Amniotic epithelial cell (primary cell): Measurements from ENCODE around the gene MTHFD1L.
A peak's percentile ranks its signal among the peaks of the same experiment; 100 is the strongest.
"Not testable (repeated sequence)": the region's sequence is repeated elsewhere in the genome, so short reads cannot be mapped to it uniquely, and the experiment has no call there.

Experiments
- DNase-seq: peaks from one replicate; pipeline ENCODE4 v3.0.0-alpha.2; 2010; ENCODE audit warnings: low read depth

The MTHFD1L gene

DNA sequence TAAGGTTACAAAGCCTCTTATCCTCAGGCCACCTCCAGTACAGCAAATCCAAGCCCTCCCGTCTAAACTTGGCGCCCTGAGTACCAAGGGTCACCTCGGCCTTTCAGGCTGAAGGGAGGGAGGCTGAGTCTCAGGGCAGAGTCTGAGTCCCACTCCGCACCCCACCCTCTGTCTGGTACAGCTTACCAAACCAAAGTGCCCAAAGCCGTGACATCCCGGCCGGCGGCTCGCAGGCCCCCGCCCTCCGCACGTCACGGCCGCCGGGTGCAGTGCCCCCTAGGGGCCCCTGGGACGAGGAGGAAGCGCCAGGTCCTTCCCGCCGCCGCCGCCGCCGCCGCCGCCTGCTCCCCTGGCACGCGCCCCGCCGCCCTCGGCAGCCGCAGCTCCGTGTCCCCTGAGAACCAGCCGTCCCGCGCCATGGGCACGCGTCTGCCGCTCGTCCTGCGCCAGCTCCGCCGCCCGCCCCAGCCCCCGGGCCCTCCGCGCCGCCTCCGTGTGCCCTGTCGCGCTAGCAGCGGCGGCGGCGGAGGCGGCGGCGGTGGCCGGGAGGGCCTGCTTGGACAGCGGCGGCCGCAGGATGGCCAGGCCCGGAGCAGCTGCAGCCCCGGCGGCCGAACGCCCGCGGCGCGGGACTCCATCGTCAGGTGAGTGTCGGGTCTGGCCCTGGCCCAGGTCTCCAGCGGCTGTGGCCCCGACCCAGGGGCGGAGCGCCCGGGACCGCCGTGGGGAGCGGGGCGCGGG, at the start of gene MTHFD1L:
Gene MTHFD1L, plus strand, starts transcription at position 297 of the 741 bp plus-strand sequence. Its CDS starts 121 bp downstream, at position 418.
- peak; percentile 85 for DNase-seq

DNA sequence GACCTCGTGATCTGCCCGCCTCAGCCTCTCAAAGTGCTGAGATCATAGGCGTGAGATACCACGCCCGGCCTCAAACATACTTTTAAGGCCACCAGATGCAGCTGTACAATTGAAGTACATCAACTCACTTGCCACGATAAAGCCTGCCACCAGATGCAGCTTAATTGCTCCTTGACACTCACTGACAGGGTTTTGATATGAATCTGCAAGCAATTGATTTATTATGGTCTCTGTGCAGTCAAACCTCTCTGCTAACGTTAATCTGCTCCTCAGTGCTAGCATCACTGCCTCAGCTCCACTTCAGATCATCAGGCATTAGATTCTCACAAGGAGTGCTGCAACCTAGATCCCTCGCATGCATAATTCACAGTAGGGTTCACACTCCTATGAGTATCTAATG, 48.9 kb upstream of the MTHFD1L start:
- DNase-seq, result not testable (repeated sequence)

DNA sequence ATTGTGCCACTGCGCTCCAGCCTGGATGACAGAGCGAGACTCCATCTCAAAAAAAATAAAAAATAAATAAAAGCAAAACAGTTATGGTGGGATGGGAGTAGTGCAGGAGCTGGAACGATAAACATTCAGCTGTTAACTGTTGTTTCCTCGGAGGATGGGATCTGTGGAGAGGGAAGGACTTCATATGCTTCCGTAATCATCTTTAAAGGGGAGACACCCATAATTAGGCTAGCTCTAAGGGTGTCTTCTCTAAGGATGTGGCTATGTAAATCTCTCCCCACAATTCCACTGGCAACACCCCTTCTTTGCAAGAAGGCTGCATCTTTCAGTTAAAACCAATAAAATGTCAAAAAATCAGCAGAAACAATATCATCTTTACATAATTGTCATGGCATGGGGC, 42.6 kb upstream of the MTHFD1L start:
- DNase-seq, result no peak

DNA sequence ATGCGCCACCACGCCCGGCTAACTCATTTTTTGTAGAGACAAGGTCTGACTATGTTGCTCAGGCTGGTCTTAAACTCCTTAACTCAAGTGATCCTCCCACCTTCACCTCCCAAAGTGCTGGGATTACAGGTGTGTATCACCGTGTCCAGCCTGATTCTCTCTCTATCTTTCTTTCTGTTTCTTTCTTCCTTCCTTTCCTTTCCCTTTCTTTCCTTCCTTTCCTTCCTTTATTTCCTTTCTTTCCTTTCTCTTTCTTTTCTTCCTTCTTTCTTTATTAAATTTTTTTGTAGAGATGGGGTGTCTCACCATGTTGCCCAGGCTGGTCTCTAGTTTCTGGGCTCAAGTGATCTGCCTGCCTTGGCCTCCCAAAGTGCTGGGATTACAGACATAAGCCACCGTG, 38.7 kb upstream of the MTHFD1L start:
- no peak for DNase-seq

DNA sequence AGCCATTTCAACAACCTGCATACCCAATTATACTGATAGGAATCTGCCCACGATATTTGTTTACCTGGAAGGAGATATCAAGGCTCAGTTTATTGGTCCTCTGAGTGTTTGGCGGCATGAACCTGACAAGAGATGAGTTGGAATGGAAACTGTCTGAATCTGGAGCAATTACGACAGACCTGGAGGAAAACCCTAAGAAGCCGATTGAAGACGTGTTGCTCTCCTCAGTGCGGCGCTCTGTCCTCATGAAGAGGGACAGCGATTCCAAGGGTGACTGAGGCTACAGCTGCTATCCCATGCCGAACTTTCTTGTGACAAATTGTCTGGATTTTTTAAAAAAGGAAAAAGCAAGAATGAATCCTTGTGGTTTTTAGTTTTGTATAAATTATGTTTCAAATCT, 37.4 kb upstream of the MTHFD1L start:
- DNase-seq, result not testable (repeated sequence)

DNA sequence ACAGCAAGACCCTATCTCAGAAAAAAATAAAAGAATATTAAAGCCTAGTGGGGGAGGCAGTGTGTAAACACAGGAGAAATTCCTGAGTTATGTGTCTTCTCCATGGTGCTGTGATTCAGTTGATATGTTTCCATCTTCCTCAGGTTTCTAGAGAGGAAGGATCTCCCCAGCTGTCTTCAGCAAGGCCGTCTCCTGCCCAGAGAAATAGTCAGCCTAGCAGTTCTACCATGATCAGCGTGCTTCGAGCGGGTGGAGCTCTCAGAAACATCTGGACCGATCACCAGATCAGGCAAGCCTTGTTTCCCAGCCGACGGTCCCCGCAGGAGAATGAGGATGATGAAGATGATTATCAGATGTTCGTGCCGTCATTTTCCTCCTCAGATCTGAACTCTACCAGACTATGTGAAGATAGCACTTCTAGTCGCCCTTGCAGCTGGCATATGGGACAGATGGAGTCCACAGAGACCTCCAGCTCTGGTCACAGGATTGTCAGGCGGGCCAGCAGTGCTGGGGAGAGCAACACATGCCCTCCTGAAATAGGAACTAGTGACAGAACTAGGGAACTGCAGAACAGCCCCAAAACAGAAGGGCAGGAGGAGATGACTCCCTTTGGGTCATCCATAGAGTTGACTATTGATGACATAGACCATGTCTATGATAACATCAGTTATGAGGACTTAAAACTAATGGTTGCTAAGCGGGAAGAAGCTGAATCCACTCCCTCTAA, 34.9 kb upstream of the MTHFD1L start:
- DNase-seq, result peak; percentile 72

DNA sequence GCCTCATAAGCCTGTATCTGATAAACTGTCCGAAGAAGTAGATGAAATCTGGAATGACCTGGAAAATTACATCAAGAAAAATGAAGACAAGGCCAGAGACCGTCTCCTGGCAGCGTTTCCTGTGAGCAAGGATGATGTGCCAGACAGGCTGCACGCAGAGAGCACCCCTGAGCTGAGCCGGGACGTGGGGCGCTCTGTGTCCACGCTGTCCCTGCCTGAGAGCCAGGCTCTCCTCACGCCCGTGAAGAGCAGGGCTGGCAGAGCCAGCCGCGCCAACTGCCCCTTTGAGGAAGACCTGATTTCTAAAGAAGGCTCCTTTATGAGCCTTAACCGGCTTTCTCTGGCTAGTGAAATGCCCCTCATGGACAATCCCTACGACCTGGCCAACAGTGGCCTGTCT, 33.9 kb upstream of the MTHFD1L start:
- DNase-seq, result no peak

DNA sequence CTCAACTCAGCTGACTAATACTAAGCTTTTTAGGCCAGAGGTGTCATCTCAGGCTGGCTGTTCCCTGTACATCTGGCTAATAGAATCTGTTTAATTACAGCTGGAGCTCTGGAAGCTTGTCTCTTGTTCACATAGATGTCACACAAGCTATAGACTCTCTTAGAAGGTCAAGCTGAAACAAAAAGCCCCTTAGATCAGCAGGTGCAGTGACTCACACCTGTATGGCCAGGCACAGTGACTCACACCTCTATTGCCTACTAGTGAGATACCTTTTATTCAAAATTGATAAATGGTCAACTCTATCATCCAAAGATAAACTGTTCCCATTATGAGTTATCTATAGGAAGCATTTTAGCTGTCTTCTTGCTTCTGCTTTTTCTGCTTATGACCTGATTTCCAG, 29.9 kb upstream of the MTHFD1L start:
- DNase-seq, result no peak

DNA sequence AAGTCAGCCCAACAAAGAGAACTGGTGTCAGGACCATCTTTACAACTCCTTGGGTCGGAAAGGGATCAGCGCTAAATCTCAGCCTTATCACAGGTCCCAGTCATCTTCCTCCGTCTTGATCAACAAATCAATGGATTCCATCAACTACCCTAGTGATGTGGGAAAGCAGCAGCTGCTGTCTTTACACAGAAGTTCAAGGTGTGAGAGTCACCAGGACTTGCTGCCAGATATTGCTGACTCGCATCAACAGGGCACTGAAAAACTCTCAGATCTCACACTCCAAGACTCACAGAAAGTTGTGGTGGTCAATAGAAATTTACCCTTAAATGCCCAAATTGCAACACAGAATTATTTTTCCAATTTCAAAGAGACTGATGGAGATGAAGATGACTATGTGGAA, 25.3 kb upstream of the MTHFD1L start:
- no peak for DNase-seq

DNA sequence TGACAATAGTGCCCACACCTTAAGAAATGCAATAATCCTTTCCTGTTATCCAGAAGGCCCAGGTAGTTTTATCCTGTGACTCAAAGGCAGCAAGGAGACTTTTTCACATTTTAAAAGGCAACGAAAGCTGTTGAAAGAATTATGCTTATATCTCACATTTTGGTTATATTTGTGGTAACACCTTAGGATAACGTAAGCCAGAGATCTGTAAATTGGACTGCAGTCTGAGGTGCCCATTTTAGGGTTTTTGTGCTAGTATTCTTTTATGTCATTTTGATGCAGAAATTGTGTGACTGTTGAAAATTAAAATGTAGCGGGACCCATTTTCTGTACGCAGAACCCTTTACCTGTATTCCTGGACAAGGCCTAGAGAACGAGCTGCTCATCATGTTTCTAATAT, 24.3 kb upstream of the MTHFD1L start:
- no peak for DNase-seq

DNA sequence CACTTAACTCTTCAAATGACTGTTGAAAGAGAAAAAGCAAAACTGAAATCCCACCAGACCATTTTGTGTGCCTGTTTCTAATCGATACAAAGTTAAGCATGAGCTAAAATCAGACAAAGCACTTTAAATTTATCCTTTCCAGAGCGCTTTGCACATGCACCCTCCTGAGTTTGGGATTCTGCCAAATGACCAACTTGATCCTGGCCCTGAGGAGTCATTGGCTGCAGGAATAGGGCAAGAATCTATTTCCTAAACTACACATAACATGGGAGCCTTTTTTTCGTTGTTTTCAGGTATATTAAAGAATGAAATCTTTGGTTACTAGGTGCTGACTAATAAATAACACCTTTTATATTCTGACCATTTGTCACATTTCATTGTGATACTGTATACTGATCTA, 23.8 kb upstream of the MTHFD1L start:
- no peak for DNase-seq

DNA sequence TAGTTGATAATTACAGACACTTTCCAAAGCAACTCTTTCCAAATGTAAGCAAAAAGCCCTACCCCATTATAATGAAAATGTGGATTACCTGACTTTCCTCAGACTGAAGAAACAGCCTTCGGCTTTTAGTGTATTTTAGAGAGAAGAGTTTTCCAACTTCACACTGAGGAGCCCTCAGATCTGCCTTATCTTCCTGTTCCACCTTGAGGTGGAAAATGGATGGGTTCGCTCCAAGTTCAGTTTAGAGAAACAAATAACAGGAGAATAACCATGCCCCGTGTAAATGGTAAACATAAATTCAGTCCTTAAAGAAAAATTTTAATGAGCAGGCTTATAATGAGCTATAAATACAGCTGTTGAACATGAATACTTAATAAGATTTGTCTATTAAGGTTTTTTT, 21.1 kb upstream of the MTHFD1L start:
- DNase-seq, result no peak

DNA sequence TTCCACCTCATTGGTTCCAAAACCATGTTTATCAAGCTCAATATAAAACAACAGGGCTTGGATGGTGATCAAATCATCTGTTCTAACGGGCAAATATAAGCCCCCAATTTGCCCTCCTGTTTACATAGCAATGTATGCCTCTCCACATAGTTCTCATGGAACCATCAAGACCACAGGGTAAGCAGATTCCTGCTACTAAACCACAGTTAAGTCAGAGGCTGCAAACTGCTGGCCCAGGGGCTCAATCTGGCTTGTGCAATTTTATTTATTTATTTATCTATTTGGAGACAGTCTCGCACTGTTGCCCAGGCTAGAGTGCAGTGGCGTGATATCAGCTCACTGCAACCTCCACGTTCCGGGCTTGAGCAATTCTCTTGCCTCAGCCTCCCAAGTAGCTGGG, 18.9 kb upstream of the MTHFD1L start:
- DNase-seq, result peak; percentile 45

DNA sequence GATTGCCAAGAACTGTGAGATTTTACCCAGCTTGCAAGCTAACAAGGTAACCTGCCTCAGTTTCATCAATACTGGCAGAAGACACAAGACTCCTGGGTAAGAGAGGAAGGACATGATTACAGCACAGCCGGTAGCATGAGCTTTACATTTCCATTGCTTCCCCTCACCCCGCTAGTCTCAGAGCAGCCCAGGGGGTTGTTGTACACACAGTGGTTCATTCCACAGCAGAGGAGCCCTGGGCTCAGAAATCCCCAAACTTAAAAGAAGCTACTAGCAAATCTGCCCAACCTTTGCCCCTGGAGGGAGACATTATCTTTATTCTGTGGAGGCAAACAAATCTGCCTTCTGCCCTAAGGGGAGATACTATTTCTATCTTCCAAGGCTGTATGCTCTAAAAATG, 17.1 kb upstream of the MTHFD1L start:
- no peak for DNase-seq

DNA sequence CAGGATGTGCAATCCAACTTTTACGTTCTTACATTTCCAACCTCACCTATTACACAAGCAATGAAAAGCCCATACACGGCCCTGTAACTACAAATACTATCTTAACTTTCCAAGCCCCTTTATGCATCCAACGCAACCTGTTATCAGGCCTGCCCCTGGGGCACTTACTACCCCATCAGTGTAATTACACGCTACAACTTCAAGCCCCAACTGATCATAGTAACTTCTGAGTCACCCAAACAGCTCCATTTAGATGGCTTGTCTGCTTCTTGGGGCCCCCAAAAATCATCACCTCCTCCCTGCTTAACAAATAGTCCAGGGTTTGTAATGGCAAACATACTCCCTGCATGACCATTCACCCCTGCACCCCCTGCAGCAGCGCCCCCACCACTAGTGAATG, 11.1 kb upstream of the MTHFD1L start:
- not testable (repeated sequence) for DNase-seq

DNA sequence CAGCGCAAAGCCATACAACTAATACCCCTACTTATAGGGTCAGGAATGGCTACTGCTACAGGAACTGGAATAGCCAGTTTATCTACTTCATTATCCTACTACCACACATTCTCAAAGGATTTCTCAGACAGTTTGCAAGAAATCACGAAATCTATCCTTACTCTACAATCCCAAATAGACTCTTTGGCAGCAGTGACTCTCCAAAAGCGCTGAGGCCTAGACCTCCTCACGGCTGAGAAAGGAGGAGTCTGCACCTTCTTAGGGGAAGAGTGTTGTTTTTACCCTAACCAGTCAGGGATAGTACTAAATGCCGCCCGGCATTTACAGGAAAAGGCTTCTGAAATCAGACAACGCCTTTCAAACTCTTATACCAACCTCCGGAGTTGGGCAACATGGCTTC, 10.3 kb upstream of the MTHFD1L start:
- not testable (repeated sequence) for DNase-seq

DNA sequence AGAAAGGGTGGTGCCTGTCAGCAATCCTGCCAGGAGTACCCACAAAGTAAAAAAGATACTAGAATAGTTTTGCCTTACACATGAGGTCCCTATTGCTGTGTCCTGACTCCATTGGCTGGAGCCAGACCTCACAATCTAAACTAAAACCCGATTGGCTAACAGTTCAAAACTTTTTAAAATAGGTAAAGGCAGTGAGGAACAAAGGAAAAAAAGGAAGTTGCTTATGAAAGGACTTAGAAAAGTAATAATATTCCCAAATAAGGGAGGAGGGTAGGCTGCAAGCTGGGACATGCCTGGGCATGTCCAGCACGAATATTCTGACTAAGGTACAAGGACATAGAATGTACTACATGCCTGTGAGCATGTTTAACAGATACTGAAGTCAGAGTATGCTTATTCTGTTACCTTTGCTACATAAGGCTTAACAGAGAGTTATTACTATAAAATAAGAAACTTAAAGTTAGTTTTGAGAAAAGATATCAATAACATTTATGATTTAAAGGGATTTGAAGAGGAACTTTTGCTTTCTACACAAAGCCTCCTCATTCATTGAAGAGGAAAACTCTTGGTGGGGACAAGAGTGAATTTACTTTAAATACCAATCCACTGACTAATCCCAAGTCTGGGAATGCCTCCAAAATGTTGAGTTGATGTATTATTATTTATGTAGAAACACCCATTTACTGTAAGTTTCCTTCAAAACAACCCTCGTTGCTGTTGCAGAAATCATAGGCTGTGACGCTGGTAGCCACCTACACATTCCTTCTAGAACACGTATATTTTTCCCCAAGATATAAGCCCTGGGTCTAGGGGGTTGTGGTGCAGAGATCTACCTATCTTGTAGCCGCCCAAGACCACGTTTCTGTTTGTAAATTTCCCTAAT, 8.2 kb upstream of the MTHFD1L start:
- DNase-seq, result peak; percentile 100

DNA sequence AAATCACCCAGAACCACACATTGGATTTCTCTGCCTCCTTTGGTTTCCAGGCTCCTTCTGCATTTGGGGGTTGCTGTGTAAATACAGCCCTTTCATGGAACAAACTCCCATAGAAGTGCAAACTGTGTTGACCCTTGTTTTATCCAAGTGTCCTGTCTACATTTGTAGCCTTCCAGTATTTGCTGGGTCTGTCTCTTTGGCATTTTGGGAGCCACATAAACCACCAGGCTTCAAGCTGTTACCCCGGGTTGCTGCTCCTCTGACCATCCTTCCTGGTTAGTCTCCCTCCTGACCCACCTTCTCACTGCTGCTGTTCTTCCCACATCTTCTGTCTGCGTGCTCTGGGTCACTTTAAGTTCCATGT, 7.6 kb upstream of the MTHFD1L start:
- no peak for DNase-seq

DNA sequence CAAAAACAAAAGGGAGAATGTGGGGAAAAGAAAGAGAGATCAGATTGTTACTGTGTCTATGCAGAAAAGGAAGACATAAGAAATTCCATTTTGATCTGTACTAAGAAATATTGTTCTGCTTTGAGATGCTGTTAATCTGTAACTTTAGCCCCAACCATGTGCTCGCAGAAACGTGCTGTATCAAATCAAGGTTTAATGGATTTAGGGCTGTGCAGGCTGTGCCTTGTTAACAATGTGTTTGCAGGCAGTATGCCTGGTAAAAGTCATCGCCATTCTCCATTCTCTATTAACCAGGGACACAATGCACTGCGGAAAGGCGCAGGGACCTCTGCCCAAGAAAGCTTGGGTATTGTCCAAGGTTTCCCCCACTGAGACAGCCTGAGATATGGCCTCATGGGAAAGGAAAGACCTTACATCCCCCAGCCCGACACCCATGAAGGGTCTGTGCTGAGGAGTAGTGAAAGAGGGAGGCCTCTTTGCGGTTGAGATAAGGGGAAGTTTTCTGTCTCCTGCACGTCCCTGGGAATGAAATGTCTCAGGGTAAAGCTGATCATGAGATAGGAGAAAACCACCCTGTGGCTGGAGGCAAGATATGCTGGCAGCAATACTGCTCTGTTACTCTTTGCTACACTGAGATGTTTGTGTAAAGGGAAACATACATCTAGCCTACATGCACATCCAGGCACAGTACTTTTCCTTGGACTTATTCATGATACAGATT, 3.9 kb upstream of the MTHFD1L start:
- peak; percentile 98 for DNase-seq

DNA sequence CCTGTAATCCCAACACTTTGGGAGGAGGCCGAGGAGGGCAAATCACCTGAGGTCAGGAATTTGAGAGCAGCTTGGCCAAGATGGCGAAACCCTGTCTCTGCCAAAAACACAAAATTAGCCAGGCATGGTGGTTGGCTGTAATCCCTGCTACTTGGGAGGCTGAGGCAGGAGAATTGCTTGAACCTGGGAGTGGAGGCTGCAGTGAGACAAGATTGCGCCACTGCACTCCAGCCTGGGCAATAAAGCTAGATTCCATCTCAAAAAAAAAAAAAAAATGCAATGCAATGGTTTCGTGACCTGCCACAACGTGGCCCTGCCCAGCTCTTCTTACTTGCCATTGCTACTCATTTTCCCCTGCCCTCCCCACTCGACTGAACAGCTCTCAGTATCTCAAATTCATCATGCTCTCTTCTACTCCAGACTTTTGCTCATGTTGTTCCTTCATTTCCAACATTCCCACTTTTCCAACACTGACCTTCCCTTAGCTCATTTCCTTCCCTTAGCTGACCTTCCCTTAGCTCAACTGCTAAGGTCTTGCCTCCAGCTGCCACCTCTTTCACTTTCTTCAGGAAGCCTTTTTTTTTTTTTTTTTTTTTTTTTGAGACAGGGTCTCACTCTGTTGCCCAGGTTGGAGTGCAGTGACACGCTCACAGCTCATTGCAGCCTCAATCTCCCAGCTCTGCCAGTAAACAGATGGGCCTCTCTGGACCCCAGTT, 2.1 kb upstream of the MTHFD1L start:
- no peak for DNase-seq

DNA sequence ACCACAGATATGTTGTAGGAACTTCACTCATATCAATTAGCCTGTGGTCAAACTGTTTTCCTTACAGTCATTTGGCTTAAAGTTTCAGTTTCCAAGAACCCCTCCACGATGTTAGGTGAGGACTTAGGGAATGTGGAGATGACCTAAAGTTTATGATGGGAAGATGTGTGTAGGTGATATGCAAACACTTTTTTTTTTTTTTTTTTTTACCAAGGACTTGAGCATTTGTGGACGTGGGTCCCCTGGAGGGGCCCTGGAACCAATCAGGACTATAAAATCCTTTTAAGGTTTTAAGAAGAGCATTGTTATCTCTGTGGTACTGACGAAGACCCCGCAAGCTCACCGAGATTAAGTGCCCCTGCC, 478 bp upstream of the MTHFD1L start:
- peak; percentile 36 for DNase-seq
